Chondrocyte (in vitro differentiated cells): Measurements from ENCODE around the gene FGF5. TPM values are rescaled to one million over a fixed set of nuclear protein-coding genes. Genes with fewer than 3 reads are reported as not detected.

ENCODE experiments used
- DNase-seq: peaks from one replicate; pipeline ENCODE4 v3.0.0; 2021; ENCODE audit warnings: mixed read lengths, low spot score
- H3K27ac Mint-ChIP-seq: one replicate; pipeline ENCODE4 v1.8.0; 2021; ENCODE audit warnings: mild to moderate bottlenecking, moderate library complexity, mixed read lengths; ENCODE audit not compliant: unreplicated experiment
- H3K27me3 Mint-ChIP-seq: 2 replicates; pipeline ENCODE4 v1.8.0; 2021; ENCODE audit warnings: low read depth, mixed read lengths
- H3K36me3 Mint-ChIP-seq: 2 replicates; pipeline ENCODE4 v1.8.0; 2021; ENCODE audit warnings: low read depth, mixed read lengths
- H3K4me1 Mint-ChIP-seq: 2 replicates; pipeline ENCODE4 v1.8.0; 2021; ENCODE audit warnings: low read depth, mild to moderate bottlenecking, mixed read lengths
- H3K4me3 Mint-ChIP-seq: one replicate; pipeline ENCODE4 v1.8.0; 2021; ENCODE audit warnings: mild to moderate bottlenecking, moderate library complexity, mixed read lengths; ENCODE audit not compliant: unreplicated experiment
- H3K9me3 Mint-ChIP-seq: 2 replicates; pipeline ENCODE4 v1.8.0; 2021; ENCODE audit warnings: low read depth, mixed read lengths
- total RNA-seq: library from RNA; stranded (reverse); gene quantifications from 3 replicates; pipeline ENCODE4 v1.2.1, GENCODE V29; 2021
- TF ChIP-seq, protein P1 (sequence below): fragments of 200-600 bp; sonication (generic); IDR thresholded peaks from 2 replicates; pipeline ENCODE4 v1.5.0; 2021; ENCODE audit warnings: antibody characterized with exemption, mild to moderate bottlenecking, moderate library complexity

FGF5 gene
- total RNA-seq, 1 donor from 2014 or later: 4.5 TPM

DNA sequence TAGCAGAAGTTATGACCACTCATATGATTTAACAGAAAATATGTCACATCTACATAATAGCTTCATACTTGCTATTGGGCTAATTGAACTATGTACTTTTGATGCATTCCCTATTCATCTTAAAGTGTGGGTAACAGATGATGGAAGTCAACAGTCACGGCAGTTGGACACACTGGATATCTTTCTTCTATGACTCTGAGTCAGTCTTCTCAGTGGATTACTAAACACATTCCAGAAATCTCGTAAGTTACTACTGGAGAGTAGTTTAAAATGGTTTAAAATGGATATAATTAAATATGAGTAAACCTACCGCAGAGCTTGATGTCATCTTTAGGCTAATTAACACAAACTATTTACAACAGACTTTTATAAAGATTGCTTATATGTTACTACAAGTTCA lies 39.0 kb downstream of the FGF5 start:
- DNase-seq: no peak
- H3K27me3 Mint-ChIP-seq: peaks cover 2% of the 10 kb centered on the region
- H3K36me3 Mint-ChIP-seq: no peaks in the 10 kb centered on the region
- no peaks in the 10 kb centered on the region for H3K9me3 Mint-ChIP-seq
- TF ChIP-seq, protein P1, sequence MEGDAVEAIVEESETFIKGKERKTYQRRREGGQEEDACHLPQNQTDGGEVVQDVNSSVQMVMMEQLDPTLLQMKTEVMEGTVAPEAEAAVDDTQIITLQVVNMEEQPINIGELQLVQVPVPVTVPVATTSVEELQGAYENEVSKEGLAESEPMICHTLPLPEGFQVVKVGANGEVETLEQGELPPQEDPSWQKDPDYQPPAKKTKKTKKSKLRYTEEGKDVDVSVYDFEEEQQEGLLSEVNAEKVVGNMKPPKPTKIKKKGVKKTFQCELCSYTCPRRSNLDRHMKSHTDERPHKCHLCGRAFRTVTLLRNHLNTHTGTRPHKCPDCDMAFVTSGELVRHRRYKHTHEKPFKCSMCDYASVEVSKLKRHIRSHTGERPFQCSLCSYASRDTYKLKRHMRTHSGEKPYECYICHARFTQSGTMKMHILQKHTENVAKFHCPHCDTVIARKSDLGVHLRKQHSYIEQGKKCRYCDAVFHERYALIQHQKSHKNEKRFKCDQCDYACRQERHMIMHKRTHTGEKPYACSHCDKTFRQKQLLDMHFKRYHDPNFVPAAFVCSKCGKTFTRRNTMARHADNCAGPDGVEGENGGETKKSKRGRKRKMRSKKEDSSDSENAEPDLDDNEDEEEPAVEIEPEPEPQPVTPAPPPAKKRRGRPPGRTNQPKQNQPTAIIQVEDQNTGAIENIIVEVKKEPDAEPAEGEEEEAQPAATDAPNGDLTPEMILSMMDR: no peak
- peaks cover 21% of the 10 kb centered on the region for H3K4me1 Mint-ChIP-seq
- H3K4me3 Mint-ChIP-seq: no peak overlapping the region
- no peak overlapping the region for H3K27ac Mint-ChIP-seq

DNA sequence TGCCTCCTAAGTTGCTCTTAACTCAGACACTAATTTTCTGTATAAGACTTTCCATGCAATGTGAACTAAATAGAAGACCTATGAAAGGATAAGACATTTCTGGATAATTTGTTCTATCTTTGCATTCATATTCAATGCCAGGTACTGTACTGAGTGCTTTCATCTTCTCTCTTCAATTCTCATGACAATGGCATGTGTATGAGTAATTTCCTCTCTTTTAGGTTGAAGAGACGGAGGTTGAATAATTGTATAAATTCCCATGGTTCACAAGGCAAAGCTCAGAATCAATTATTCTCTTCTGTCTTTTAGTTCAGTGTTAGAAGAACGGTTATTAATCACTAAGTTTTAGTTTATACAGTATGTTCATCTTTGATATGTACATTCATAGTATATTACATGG lies 39.8 kb downstream of the FGF5 start:
- Mint-ChIP-seq H3K4me3 (no peak overlapping the region), H3K27me3 (peaks cover 2% of the 10 kb centered on the region), H3K27ac (no peak overlapping the region), H3K36me3 (no peaks in the 10 kb centered on the region), H3K9me3 (no peaks in the 10 kb centered on the region), H3K4me1 (peaks cover 21% of the 10 kb centered on the region)
- no peak for DNase-seq
- TF ChIP-seq, protein P1: no peak

DNA sequence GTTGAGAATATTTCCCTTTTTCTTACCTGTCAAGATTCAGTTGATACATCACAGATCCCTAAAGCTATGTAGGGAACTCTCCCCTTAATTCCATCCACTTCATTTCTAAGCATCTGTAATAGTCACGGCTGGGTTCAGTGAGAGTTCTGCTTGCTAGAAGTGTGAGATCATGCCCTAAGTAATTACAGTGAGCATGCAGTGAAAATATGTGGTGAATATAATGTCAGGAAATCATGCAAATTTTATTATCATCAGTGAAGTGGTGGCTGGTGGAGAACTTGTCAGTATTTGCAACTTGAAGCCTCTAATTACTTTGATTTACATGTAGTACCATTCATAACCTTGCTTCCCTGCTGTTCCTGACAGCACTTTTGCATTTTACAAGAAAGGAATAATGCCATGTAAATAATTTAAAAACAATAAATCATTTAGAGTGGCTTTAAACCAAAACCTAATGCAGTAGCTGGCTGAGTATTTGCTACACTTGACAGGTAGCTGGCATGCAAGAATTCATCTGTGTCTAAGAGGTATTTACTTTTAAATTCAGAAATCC lies 40.8 kb downstream of the FGF5 start:
- Mint-ChIP-seq H3K4me3 (no peak overlapping the region), H3K9me3 (no peaks in the 10 kb centered on the region), H3K36me3 (no peaks in the 10 kb centered on the region), H3K27me3 (peaks cover 4% of the 10 kb centered on the region), H3K4me1 (peaks cover 21% of the 10 kb centered on the region), H3K27ac (no peak overlapping the region)
- no peak for DNase-seq
- TF ChIP-seq, protein P1: no peak

DNA sequence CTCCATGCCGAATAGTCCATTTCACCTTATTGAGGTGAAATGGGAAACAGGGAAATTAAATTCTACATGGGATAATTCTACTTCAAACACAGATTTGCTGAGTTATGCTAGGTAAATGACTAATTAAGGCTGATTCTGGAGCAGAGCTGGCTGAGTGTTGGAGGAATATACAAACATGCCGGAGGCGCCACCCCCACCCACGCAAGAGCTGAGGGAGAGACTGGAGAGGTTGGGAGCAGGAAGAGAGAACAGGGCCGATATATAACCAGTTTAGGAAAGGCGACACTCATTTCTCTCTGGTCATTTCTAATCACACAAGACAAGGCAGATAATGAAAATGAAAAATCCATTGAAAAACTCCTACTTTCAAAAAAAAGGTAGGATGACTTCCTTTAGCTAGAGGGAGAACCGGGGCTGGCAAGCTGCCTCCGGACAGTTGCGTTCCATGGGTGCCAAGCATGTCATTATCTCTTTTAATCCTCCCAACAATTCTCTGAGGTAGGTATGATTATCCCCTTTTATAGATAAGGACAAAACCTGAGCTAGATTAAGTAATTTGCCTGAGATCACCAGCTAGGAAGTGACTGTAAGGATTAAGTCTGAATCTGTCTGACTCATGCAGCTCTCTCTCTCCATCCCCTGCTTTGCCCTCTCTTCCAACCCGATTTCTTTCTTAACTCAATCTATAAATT lies 41.5 kb downstream of the FGF5 start:
- H3K27ac Mint-ChIP-seq: no peak overlapping the region
- H3K36me3 Mint-ChIP-seq: no peaks in the 10 kb centered on the region
- peaks cover 4% of the 10 kb centered on the region for H3K27me3 Mint-ChIP-seq
- TF ChIP-seq, protein P1: no peak
- peaks cover 21% of the 10 kb centered on the region for H3K4me1 Mint-ChIP-seq
- no peaks in the 10 kb centered on the region for H3K9me3 Mint-ChIP-seq
- no peak overlapping the region for H3K4me3 Mint-ChIP-seq
- no peak for DNase-seq

DNA sequence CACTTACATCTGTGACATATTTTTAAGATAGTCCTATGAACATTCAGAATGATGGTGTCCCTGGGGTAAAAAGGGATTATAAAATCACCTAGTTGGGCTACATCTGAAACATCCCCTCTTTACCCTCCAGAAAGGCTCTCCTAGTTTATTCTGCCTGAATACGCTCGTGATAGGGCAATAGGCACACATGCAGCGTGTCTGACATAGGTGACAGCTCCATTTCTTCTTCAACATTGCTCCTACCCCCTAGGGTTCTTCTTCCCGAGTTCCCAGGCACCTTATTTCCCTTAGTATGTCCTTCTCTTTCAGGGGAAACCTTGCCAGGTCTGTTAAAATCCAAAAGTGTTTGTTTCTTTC lies 42.0 kb downstream of the FGF5 start:
- H3K36me3 Mint-ChIP-seq: no peaks in the 10 kb centered on the region
- H3K27me3 Mint-ChIP-seq: peaks cover 4% of the 10 kb centered on the region
- no peak overlapping the region for H3K27ac Mint-ChIP-seq
- H3K4me3 Mint-ChIP-seq: no peak overlapping the region
- H3K4me1 Mint-ChIP-seq: peaks cover 21% of the 10 kb centered on the region
- DNase-seq: no peak
- TF ChIP-seq, protein P1: no peak
- H3K9me3 Mint-ChIP-seq: no peaks in the 10 kb centered on the region
